Suprapubic skin (tissue), 4 donors: ENCODE data around the gene DYNC2LI1. TPM values are rescaled to one million over a fixed set of nuclear protein-coding genes. Genes with fewer than 3 reads are reported as not detected.

Experiments
- DNase-seq, 2 donors: peaks; one replicate each; pipeline ENCODE4 v3.0.0-alpha.2; 2019; ENCODE audit warnings: low spot score in 2 of 2
- H3K27ac ChIP-seq: fragments of 200-600 bp; sonication (generic); one replicate; pipeline ENCODE4 v1.5.1; 2019
- H3K27me3 ChIP-seq: fragments of 200-600 bp; sonication (generic); one replicate; pipeline ENCODE4 v1.5.1; 2019
- H3K36me3 ChIP-seq: fragments of 200-600 bp; sonication (generic); one replicate; pipeline ENCODE4 v1.5.1; 2019
- H3K4me1 ChIP-seq: fragments of 200-600 bp; sonication (generic); one replicate; pipeline ENCODE4 v1.5.1; 2019
- H3K4me3 ChIP-seq: fragments of 200-600 bp; sonication (generic); one replicate; pipeline ENCODE4 v1.5.1; 2019; ENCODE audit warnings: mild to moderate bottlenecking
- H3K9me3 ChIP-seq: fragments of 200-600 bp; sonication (generic); one replicate; pipeline ENCODE4 v1.5.1; 2019
- CTCF ChIP-seq, 2 donors: fragments of 200-600 bp in 1 of 2; fragments of 450-650 bp in 1 of 2; sonication (generic) in 1 of 2; IDR thresholded peaks; one replicate each; pipeline ENCODE4 v1.5.1; 2016 to 2019; ENCODE audit warnings: antibody characterized with exemption in 2 of 2, mild to moderate bottlenecking in 1 of 2, moderate library complexity in 1 of 2
- EP300 ChIP-seq: sonication (generic); formaldehyde crosslinking; IDR thresholded peaks from one replicate; pipeline ENCODE4 v1.6.1; 2017; ENCODE audit warnings: antibody characterized with exemption
- POLR2A ChIP-seq, 2 donors: fragments of 450-650 bp; IDR thresholded peaks; one replicate each; pipeline ENCODE4 v1.6.1; 2017; ENCODE audit warnings: antibody characterized with exemption in 2 of 2, mild to moderate bottlenecking in 2 of 2, moderate library complexity in 2 of 2
- POLR2AphosphoS5 ChIP-seq, 3 donors: sonication (generic); formaldehyde crosslinking; IDR thresholded peaks; one replicate each; pipeline ENCODE4 v1.6.1; 2017; ENCODE audit warnings: antibody characterized with exemption in 3 of 3
- WGBS: methylation state at CpG from one replicate; pipeline ENCODE4 v1.1.5; 2018; 5-methylcytosine and 5-hydroxymethylcytosine counted together
- total RNA-seq, 4 donors: library from RNA; depleted of rRNA; stranded (reverse); fragments of >200 nt; gene quantifications; one replicate each; pipeline ENCODE4 v1.1.0, GENCODE V29; 2016

The DYNC2LI1 gene
- total RNA-seq, 4 donors from 2014 or later = 9.8 to 48.9 (median 21.2) TPM

GRCh38 chr2:43738257-43738656 lies 35.6 kb upstream of the DYNC2LI1 start:
- H3K4me3 ChIP-seq = no peak overlapping the region
- peaks cover 12% of the 10 kb centered on the region for H3K36me3 ChIP-seq
- TF ChIP-seq EP300 = no peak
- no peak for TF ChIP-seq POLR2A (IDR thresholded peaks at IDR 0.05)
- no peak overlapping the region for H3K27ac ChIP-seq
- no peaks in the 10 kb centered on the region for H3K27me3 ChIP-seq
- no peak for DNase-seq
- no peaks in the 10 kb centered on the region for H3K9me3 ChIP-seq
- WGBS = 91% methylated on average over 2 of the region's 2 CpGs
- H3K4me1 ChIP-seq = no peaks in the 10 kb centered on the region

- Histone ChIP-seq H3K4me3 (no peak overlapping the region), H3K27ac (no peak overlapping the region), H3K27me3 (no peaks in the 10 kb centered on the region), H3K4me1 (no peaks in the 10 kb centered on the region), H3K9me3 (no peaks in the 10 kb centered on the region), H3K36me3 (peaks cover 15% of the 10 kb centered on the region)
- 69% methylated on average over 5 of the region's 5 CpGs for WGBS
- TF ChIP-seq EP300 (no peak), CTCF (IDR thresholded peaks at IDR 0.05) (no peak), POLR2A (IDR thresholded peaks at IDR 0.05) (no peak), POLR2AphosphoS5 (IDR thresholded peaks at IDR 0.05) (no peak)
- DNase-seq = no peak
These were observed 30.1 kb upstream of the DYNC2LI1 start for GRCh38 chr2:43743706-43744105.

GRCh38 chr2:43745457-43745856 lies 28.4 kb upstream of the DYNC2LI1 start:
- H3K27me3 ChIP-seq = no peaks in the 10 kb centered on the region
- no peak overlapping the region for H3K27ac ChIP-seq
- DNase-seq = no peak
- TF ChIP-seq CTCF (IDR thresholded peaks at IDR 0.05) = no peak
- TF ChIP-seq POLR2AphosphoS5 (IDR thresholded peaks at IDR 0.05) = no peak
- TF ChIP-seq EP300 = no peak
- no peak for TF ChIP-seq POLR2A (IDR thresholded peaks at IDR 0.05)
- no peaks in the 10 kb centered on the region for H3K9me3 ChIP-seq
- no peaks in the 10 kb centered on the region for H3K4me1 ChIP-seq
- H3K4me3 ChIP-seq = no peak overlapping the region
- 61% methylated on average over 3 of the region's 3 CpGs for WGBS
- peaks cover 8% of the 10 kb centered on the region for H3K36me3 ChIP-seq

GRCh38 chr2:43748333-43748732 lies 25.5 kb upstream of the DYNC2LI1 start:
- H3K27ac ChIP-seq = no peak overlapping the region
- no peaks in the 10 kb centered on the region for H3K9me3 ChIP-seq
- DNase-seq = no peak
- H3K36me3 ChIP-seq = peaks cover 4% of the 10 kb centered on the region
- H3K27me3 ChIP-seq = no peaks in the 10 kb centered on the region
- TF ChIP-seq CTCF (IDR thresholded peaks at IDR 0.05) (no peak), EP300 (no peak), POLR2A (IDR thresholded peaks at IDR 0.05) (no peak), POLR2AphosphoS5 (IDR thresholded peaks at IDR 0.05) (no peak)
- H3K4me3 ChIP-seq = no peak overlapping the region
- WGBS = 65% methylated on average over 5 of the region's 5 CpGs
- peaks cover 2% of the 10 kb centered on the region for H3K4me1 ChIP-seq

- no peaks in the 10 kb centered on the region for H3K9me3 ChIP-seq
- peaks cover 2% of the 10 kb centered on the region for H3K4me1 ChIP-seq
- 62% methylated on average over 3 of the region's 3 CpGs for WGBS
- no peak for DNase-seq
- no peaks in the 10 kb centered on the region for H3K36me3 ChIP-seq
- no peak overlapping the region for H3K4me3 ChIP-seq
- no peak overlapping the region for H3K27ac ChIP-seq
- H3K27me3 ChIP-seq = no peaks in the 10 kb centered on the region
- TF ChIP-seq EP300 (no peak), POLR2A (IDR thresholded peaks at IDR 0.05) (no peak), CTCF (IDR thresholded peaks at IDR 0.05) (no peak), POLR2AphosphoS5 (IDR thresholded peaks at IDR 0.05) (no peak)
These were observed 24.3 kb upstream of the DYNC2LI1 start for GRCh38 chr2:43749583-43749982.

- Histone ChIP-seq H3K4me3 (no peak overlapping the region), H3K9me3 (no peaks in the 10 kb centered on the region), H3K27me3 (no peaks in the 10 kb centered on the region), H3K4me1 (peaks cover 2% of the 10 kb centered on the region), H3K27ac (peak overlapping the region; percentile 10), H3K36me3 (no peaks in the 10 kb centered on the region)
- DNase-seq = no peak
- 82% methylated on average over 5 of the region's 5 CpGs for WGBS
- TF ChIP-seq EP300 (no peak), POLR2A (IDR thresholded peaks at IDR 0.05) (no peak), CTCF (IDR thresholded peaks at IDR 0.05) (no peak), POLR2AphosphoS5 (IDR thresholded peaks at IDR 0.05) (no peak)
These were observed 22.3 kb upstream of the DYNC2LI1 start for GRCh38 chr2:43751476-43751990.
